GM18870 (cell line): ENCODE data around the gene CCL18.
A peak's percentile ranks its signal among the peaks of the same experiment; 100 is the strongest.
"Not testable (repeated sequence)": the region's sequence is repeated elsewhere in the genome, so short reads cannot be mapped to it uniquely, and the experiment has no call there.

Source experiments
- ATAC-seq: cut with Tn5 transposase; IDR thresholded peaks from one replicate; pipeline ENCODE4 v1.9.1; 2021; ENCODE audit warnings: moderate library complexity; ENCODE audit not compliant: unreplicated experiment

The CCL18 gene

DNA sequence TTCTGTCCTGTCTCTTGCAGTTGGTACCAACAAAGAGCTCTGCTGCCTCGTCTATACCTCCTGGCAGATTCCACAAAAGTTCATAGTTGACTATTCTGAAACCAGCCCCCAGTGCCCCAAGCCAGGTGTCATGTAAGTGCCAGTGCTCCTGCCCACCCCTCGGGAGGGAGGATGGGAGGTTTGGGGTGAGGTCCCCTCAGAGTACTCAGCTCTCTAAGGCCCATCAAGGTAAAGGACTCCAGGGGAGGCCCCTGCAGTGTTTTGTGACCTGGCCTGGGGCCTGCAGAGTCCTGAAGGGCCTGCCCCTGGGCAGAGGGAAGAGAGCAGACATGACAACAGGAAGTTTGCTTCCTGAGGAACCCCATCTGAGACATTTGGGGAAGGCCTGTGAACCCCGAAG lies 6.4 kb downstream of the CCL18 start:
- ATAC-seq, result no peak

DNA sequence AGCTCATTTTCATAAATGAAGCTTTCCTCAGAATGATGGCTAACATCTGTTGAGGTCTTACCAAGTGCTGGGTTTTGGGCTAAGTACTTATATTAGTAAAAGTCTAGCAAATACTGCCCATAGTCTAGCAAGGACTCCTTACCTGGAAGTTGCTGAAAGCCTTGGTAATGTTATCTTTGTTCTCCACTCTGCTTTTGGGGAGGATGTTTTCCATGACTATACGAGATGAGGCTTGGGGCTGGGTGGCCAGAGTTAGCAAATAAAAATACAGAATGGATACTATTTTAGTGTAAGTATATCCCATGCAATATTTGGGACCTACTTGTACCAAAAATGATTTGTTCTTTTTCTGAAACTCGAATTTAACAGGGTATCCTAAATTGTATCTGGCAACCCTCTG lies 7.7 kb downstream of the CCL18 start:
- no peak for ATAC-seq

DNA sequence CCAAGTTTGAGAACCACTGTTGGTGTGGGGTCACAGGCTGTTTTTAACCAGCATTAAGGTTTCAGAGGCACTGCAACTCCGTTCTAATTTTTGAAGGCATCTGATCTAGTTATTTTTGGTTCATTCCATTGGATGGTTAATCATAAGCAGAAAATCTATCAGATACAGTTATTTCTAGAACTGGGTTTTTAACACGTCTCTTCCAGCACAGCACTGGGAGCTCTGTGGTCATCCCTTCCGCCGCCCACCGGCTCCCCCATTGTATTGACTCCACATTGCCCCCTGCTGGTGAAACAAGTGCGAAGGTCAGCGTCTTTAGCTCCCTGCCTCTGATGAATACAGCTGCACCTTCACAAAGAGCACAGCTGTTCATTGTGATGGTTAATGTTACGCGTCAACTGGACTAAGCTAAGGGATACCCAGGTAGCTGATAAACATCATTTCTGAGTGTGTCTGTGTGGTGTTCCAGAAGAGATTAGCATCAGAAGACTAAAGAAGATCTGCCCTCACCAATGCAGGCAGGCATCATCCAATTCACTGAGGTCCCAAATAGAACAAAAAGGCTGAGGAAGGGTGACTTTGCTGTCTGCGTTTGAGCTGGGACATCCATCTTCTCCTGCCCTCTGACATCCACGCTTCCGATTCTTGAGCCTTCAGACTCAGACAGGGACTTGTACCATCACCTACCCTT lies 8.5 kb downstream of the CCL18 start:
- ATAC-seq, result peak; percentile 68

DNA sequence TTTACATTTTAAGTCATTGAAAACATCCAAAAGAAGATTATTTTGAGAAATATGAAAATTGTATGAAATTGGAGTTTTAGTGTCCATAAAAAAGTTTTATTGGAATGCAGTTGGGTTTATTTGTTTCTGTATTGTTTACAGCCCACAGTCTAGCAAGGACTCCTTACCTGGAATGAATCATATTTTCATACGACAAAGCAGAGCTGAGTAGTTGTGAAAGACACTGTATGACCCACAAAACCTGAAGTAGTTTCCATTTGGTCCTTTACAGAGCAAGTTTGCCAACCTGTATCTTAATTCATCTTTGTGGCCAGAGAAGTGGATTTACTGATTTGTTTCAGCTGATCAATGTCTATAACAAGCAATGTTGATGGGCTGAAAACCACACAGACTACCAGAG lies 10.3 kb downstream of the CCL18 start:
- no peak for ATAC-seq

DNA sequence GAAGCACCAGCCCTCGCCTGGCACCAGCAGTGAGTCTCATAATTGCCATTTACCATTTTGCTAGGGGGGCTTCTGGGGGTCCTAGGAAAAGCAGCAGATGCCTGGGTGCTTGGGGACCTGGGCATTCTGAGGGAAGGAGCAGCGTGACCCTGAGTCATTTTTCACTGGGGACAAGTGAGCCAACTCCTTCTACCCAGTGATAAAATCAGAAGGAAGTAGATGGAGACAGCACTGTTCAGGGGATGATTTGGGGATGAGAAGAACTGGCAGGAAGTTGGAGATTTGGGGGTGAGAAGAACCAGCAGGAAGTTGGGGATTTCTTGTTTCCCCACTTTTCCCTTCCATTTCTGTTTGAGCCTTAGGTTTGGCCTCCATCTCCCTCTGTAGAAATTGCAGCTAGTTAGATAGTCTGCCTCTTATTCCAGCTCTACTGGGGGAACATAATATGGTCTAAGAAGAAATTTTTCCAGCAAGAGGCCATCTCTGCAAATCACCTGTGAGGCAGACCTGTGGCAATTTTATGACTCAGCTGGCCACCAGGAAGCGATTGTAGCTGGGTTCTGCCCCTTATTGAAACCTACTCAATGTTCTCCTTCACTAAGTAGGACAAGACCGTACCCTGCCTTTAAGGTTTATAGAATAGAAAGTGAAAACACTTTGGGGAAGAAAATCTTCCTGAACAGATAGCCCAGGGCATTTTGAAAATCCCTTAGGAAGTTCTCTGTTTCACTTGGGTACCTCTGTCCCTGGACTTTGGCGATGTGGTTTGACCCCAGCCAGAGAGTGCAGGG lies 17.8 kb downstream of the CCL18 start:
- peak; percentile 23 for ATAC-seq

DNA sequence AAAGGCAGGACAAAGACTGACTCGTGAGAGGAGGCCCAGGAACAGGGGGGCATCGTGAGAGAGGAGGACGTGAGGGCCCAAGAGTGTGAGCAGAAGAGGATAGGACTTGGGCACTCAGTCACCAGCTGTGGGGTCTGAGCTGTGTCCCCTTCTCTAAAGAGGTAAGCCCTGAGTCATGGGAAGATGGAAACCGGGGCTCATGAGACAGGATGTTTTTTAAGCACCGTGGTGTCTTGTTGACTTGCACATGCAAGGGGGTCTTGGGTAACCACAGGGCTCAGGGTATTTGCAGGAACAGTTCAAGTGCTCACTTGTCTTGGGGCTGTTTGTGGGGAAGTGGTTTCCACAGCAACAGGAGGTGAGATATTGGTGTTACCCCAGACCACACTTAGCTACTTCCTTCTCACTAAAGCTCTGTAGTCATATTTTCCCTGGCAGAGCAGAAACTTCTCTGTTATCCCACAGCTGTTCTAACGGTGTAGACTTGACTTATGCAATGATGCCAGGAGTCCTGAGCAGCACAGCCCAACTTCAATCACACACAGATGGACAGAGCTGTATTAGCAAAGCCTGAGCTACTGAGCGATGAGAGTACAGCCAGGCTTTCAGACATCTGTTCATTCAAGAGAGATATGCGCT lies 18.5 kb downstream of the CCL18 start:
- peak; percentile 50 for ATAC-seq

DNA sequence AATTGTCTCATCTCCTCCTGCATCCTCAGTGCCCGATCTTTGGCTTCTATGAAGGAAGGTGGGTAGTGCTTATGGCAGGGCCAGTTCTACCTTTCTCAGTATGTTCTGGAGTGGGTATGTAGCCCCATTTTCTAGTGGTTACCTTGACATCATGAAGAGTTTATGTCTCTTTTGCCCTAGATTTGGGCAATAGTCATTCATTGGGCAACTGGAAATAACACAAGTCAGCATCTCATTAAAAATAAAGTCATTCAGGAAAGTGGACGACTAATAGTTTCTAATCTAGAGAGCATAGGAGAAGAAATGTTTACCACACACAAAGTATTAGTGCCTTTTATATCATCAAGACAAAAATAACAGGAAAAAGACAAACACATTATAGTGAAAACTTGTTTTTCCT lies 19.6 kb downstream of the CCL18 start:
- ATAC-seq, result not testable (repeated sequence)

DNA sequence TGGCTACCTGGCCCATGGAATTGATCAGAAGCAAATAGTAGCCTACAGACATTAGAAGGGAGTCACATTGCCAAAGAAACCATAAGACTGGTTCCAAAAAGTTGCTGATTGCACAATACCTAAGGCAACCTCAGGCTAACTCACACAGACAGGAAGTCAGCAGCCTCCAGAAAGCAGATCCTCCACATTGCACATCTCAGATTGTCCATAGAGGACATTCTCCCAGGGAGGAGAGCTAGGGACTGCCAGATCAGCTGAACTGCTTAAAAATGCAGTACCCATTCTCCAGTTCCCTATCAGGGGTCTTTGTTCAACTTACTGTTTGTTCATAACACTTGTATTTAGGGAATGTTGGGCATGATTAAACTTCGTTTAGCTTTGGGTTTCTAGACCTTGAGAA lies 21.7 kb downstream of the CCL18 start:
- no peak for ATAC-seq

DNA sequence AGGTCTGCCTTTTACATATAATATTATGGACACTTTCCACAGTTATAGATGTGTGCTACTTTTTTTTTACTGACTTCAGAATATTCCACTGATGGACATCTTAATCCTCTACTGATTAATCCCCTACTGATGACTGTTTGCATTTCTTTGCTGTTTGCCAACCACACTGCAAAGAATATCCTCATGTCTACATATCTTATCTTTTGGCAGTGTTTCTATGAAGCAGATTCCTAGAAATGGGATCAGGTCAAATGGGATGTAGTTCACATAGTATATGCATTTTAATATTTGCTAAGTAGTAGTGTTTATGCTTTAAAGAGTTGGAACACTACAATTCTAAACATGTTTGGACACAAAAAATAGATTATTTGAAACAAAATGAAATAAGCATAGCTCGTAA lies 22.7 kb downstream of the CCL18 start:
- ATAC-seq, result no peak

DNA sequence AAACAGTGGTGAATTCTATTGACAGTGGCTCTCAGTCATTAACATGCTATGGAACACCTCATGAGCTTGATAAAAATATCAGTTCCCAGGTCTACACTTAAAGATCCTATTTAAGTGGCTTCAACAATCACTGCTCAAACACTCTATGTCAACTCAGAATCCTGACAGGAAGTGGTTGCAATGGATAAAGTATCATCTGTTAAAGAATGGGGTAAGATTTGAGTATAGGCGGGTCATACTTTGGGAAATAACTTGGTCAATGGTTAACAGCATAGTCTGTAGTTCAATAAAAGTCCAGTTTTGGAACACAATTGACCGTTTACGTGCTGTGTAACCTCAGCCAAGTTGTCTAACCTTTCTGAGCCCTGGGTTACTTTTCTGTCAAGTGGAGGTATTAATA lies 23.4 kb downstream of the CCL18 start:
- ATAC-seq, result not testable (repeated sequence)

DNA sequence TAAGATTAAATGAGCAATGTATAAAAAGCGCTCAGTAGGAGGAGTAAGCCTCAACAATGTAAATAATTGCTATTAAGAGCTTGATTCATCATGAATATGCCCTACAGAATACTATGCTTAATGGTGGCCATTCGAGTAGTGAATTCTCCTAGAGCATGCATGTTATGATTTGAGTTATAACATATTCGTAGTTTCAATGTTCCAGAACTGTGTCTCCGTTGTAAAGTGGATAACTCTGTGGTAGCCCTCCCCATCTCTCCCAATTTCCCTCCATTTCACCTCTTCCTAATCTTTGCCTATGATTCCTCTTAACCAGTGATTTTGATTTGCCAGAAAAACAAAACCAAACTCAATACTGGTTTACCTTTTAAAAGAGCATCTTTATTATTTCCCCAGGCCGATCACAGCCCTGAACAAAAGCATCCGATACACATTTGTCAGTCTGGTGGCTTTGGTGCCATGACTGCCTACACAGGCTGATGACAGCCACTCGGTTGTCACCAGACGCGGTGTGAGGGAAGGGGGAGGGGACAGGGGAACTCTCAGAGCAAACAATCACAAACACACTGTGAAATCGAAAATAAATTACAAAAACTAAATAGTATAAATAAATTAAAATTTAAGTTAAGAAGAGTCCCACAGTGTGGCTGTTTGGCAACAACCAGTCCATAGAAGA lies 24.0 kb downstream of the CCL18 start:
- ATAC-seq, result not testable (repeated sequence)

DNA sequence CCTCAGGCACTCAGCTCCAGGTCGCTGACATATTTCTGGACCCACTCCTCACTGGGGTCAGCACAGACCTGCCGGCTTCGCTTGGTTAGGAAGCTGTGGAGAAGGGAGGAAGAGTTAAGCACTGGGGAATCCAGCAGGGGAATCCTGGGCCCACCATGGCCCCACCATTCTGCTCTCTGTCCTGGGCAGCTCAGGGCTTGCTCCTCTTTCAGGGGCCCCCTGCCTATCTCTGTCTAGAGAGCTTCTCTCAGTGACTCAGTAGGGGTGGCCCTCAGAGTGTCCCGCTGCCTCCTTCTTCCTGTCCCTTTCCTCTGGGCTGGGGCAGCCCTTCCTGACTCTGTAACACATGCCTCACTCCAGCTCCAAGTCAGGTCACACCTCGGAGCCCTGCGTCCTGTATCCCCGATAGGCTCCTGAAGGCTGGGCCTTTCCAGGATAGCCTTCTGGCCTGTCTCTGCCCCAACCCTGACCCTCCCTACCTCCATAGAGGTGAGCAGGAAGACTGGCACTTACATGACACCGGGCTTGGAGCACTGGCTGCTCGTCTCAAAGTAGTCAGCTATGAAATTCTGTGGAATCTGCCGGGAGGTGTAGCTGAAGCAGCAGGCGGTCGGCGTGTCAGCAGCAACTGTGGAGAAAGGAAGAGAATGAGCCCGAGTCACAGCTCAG lies 24.7 kb downstream of the CCL18 start:
- no peak for ATAC-seq

DNA sequence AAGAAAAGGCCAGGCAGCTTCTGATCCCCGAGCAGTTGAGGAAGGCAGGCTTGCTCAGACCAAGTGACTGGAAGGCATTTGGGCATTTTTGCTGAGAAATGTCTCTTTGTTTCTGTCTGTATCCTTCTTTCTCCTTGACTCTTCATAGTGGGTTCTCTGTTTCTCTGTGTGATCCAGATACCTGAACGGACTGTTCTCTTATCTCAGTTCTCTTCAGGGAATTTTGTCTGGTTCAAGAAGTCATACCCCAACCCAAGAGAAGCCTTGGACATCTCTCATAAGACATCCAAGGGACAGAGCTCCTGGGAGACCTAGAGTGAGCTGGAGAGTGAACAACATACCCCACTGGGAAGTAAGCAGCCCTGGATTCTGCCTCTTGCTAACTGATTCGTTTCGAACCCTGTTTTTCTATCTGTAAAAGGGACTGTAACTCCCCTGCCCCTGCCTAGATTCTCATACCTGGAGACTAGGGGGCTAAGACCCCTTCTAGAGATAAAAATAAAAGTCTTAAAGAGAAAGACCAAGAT lies 25.3 kb downstream of the CCL18 start:
- no peak for ATAC-seq

DNA sequence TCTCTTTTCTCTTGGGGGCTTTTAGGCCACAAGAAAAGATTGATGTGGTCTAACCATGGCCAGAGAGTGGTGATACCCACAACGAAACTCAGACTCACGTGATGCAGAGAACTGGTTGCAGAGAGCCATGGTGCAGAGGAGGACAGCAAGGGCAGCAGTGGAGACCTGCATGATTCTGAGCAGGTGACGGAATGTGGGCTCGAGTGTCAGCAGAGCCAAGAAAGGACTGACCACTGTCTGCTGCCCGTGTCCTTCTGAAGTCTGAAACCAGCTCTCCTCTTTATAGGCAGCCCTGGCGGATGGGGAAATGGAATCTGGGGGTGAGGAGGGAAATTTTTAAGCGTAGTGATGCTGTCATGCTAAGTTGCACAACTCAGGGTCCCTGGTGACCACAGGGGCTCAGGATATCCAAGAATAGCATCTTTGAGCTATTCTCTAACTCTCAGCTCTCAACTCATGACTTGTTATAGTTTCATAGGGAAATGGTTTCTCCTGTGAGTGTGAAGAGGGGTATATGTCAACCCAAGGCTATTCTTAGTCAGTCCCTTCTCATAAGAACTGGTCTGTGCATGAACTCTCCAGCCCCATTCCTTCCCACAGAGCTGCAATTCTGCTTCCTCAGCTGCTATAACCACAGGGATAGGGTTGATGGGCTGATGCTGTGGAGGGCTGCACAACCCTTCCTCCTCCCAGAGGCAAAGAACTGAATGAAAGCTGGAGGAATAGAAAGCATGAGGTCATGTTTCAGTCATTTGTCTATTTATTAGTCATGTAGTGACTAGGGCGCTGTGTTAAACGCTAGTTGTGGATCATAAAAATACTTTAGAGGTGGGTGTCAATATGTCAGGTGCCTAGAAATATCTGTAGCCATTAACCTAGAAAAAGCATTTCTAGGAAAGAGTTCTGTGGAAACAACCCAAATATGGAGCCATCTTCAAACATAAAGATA lies 26.1 kb downstream of the CCL18 start, which contains the start of gene CCL3:
Gene CCL3 (minus strand): TSS at position 256 of the 949 bp plus-strand sequence. CDS start 85 bp downstream, at position 171.
- peak; percentile 63 for ATAC-seq

DNA sequence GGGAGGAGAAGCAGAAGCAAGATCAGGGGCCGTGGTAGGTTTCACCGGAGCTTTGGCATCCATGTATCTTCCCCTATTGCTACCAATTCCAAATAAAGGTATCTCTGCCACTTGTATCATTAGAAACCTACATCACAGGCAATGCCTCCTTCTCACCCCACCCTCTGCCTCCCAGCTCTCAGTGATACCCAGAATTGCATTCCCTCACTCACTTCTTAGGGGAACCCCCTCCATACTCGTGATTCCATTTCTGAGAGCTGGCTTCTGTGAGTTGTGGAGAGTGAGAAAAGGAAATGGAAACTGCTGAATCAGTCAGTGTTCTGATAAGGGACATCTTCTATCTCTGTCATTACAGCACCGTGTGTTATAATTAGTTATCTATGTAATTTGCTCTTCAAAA lies 28.2 kb downstream of the CCL18 start:
- ATAC-seq, result no peak

DNA sequence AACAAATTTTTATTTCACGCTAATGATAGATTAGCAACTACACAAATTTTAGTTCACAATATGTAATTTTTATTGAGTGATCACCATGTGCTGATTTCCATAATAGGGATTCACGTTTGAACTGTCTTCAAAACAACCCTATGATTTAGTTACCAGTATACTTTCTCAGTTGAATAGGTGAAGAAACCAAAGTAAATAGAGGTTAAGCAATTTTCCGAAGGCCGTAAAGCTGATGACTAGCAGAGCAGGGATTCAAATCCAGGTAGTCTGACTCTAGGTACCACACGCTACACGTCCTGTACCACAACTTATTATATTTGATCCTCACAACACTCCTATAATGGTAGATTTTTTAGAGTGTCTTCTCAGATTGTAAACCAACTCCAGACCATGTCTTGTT lies 28.6 kb downstream of the CCL18 start:
- not testable (repeated sequence) for ATAC-seq

DNA sequence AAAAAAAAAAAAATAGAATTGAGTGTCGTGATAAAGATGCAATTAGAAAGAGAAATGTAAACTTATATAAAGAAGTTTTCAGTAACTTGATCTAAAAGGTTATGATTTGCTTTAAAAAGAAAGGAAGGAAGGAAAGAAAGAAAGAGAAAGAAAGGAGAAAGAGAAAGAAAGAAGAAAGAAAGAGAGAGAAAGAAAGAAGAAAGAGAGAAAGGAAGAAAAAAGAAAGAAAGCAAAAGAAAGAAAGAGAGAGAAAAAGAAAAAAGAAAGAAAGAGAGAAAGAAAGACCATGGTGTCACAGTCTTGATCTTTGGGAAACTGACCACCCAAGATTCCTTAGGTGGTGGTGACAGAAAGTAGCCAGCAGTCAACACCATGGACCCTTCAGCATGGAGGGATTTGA lies 30.2 kb downstream of the CCL18 start:
- no peak for ATAC-seq

DNA sequence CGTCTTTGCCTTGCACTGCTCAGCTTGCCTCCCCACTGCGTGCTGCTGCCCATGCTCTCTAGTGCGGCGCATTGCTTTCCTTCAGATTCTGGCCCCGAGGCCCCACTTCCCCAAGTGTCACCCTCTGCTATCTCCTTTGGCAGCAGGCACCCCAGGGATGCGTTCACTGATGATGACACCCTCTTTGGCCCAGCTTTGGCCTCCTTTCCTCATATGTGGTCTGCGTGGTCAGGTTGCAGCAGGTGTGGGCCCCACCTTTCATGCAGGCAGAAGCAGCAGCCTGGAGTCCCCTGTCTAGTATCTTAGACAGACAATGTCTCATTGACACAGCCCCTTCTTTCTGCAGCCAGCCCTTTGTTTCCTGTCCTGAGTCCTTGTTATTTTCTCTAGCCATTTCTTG lies 30.7 kb downstream of the CCL18 start:
- no peak for ATAC-seq

DNA sequence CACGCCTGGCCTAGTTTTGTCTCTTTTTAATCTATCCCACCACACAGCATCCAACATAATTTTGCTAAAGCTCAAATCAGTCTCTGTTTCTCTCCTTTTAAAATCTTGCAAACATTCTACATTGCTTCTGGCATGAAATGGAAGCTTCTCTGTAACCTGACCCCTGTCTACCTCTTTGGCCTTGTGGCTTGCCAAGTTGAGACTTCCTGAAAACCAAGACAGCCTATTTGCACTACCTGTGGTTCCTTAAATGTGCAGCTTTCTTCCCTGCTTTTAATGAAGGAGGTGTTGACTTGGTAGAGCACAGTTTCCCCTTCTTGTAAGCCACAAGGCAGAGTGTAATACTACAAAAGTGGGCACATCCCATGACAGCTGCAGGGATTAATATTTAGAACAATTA lies 31.9 kb downstream of the CCL18 start:
- no peak for ATAC-seq
